CD4-positive, alpha-beta T cell treated with Interleukin-4 for 4 hours (primary cell): ENCODE data around the gene ZNF57.
"Not testable (repeated sequence)": the region's sequence is repeated elsewhere in the genome, so short reads cannot be mapped to it uniquely, and the experiment has no call there.

Experiments used
- DNase-seq: peaks from one replicate; pipeline ENCODE4 v3.0.0-alpha.2; 2020

Gene ZNF57

GRCh38 chr19:2900296-2901252, at the start of gene ZNF57:
TSS of gene ZNF57 (plus strand) at chr19:2900928. CDS start at chr19:2901046, 118 bp downstream.
- DNase-seq, result peak; percentile 97

- no peak for DNase-seq
Observed at GRCh38 chr19:2852598-2852997, 48.1 kb upstream of the ZNF57 start.

- no peak for DNase-seq
Observed at GRCh38 chr19:2853015-2853606, 47.6 kb upstream of the ZNF57 start.

GRCh38 chr19:2854849-2855248, 45.9 kb upstream of the ZNF57 start:
- no peak for DNase-seq

- peak; percentile 43 for DNase-seq
Observed at GRCh38 chr19:2856457-2857050, 44.2 kb upstream of the ZNF57 start.

GRCh38 chr19:2858864-2859263, 41.9 kb upstream of the ZNF57 start:
- DNase-seq, result no peak

GRCh38 chr19:2863816-2864215, 36.9 kb upstream of the ZNF57 start:
- no peak for DNase-seq

- DNase-seq, result no peak
Observed at GRCh38 chr19:2865334-2866100, 35.2 kb upstream of the ZNF57 start.

- DNase-seq, result no peak
Observed at GRCh38 chr19:2866495-2867024, 34.2 kb upstream of the ZNF57 start.

GRCh38 chr19:2867025-2867991, 33.4 kb upstream of the ZNF57 start, which contains the start of gene ZNF556:
TSS of gene ZNF556 (plus strand) at chr19:2867335. CDS start at chr19:2867422, 87 bp downstream.
- no peak for DNase-seq

GRCh38 chr19:2869618-2870017, 31.1 kb upstream of the ZNF57 start:
- DNase-seq, result no peak

- DNase-seq, result not testable (repeated sequence)
Observed at GRCh38 chr19:2872175-2872574, 28.6 kb upstream of the ZNF57 start.

- DNase-seq, result no peak
Observed at GRCh38 chr19:2877398-2878331, 23.1 kb upstream of the ZNF57 start.

- no peak for DNase-seq
Observed at GRCh38 chr19:2883686-2884439, 16.9 kb upstream of the ZNF57 start.

- DNase-seq, result no peak
Observed at GRCh38 chr19:2885736-2886135, 15.0 kb upstream of the ZNF57 start.

- peak; percentile 63 for DNase-seq
Observed at GRCh38 chr19:2887391-2887914, 13.3 kb upstream of the ZNF57 start.

- DNase-seq, result peak; percentile 52
Observed at GRCh38 chr19:2888731-2889224, 11.9 kb upstream of the ZNF57 start.

GRCh38 chr19:2890531-2890930, 10.2 kb upstream of the ZNF57 start:
- not testable (repeated sequence) for DNase-seq

GRCh38 chr19:2896694-2897093, 4.0 kb upstream of the ZNF57 start:
- DNase-seq, result no peak
